ENCODE measurements around the gene IQSEC1. TPM values are rescaled to one million over a fixed set of nuclear protein-coding genes. Genes with fewer than 3 reads are reported as not detected.

The IQSEC1 gene
- total and polyA plus RNA-seq, 9 of the 15 experiments (the other 6 are each of a cell fraction or from before 2014, with no cell fraction given), result 0.56 to 39.0 (median 6.8) TPM

DNA sequence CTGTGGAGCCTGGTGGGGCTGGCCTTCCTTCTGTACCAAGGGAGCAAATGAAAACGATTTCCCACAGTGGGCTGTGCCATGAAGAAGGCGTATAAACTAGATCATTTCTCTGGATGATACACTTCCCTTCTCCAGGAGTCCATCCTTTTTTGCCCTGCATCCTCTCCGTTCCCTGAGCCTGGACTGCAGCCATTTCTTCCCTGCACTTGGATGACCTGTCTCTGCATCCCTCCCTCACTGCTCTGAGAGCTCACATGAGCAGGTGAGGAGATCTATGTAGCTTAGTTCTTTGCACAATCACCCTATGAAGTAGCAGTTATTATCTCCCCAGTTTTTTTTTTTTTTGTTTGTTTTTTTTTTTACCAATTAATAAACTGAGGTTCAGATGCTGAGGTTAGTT is 46.7 kb downstream of the IQSEC1 start:
- BruUV-seq (replicated peaks), result no TSS peak
- TF ChIP-seq HNRNPLL (IDR thresholded peaks at IDR 0.05; ENCODE audit: low read depth, low read length, poor library complexity, severe bottlenecking) (no peak), GTF2E2 (tag; IDR thresholded peaks at IDR 0.05) (no peak), ZNF695 (CRISPR knock-in tag; IDR thresholded peaks at IDR 0.05) (no peak), ZNF184 (CRISPR knock-in tag; IDR thresholded peaks at IDR 0.05) (no peak), ZNF551 (CRISPR knock-in tag; IDR thresholded peaks at IDR 0.05) (no peak), MBD1 (CRISPR knock-in tag; IDR thresholded peaks at IDR 0.05) (no peak), SP1 (CRISPR knock-in tag; IDR thresholded peaks at IDR 0.05) (no peak), ZNF444 (CRISPR knock-in tag; IDR thresholded peaks at IDR 0.05) (no peak), E2F4 (CRISPR knock-in tag; IDR thresholded peaks at IDR 0.05; ENCODE audit: low read depth) (no peak), HDAC6 (IDR thresholded peaks at IDR 0.05; ENCODE audit: low read depth, low read length) (no peak)
- TF ChIP-seq, protein P1, sequence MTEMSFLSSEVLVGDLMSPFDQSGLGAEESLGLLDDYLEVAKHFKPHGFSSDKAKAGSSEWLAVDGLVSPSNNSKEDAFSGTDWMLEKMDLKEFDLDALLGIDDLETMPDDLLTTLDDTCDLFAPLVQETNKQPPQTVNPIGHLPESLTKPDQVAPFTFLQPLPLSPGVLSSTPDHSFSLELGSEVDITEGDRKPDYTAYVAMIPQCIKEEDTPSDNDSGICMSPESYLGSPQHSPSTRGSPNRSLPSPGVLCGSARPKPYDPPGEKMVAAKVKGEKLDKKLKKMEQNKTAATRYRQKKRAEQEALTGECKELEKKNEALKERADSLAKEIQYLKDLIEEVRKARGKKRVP (CRISPR knock-in tag; IDR thresholded peaks at IDR 0.05), result no peak
- TF ChIP-seq, protein P2, sequence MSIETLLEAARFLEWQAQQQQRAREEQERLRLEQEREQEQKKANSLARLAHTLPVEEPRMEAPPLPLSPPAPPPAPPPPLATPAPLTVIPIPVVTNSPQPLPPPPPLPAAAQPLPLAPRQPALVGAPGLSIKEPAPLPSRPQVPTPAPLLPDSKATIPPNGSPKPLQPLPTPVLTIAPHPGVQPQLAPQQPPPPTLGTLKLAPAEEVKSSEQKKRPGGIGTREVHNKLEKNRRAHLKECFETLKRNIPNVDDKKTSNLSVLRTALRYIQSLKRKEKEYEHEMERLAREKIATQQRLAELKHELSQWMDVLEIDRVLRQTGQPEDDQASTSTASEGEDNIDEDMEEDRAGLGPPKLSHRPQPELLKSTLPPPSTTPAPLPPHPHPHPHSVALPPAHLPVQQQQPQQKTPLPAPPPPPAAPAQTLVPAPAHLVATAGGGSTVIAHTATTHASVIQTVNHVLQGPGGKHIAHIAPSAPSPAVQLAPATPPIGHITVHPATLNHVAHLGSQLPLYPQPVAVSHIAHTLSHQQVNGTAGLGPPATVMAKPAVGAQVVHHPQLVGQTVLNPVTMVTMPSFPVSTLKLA (conservative IDR thresholded peaks at IDR 0.05), result no peak
- TF ChIP-seq, protein P3, sequence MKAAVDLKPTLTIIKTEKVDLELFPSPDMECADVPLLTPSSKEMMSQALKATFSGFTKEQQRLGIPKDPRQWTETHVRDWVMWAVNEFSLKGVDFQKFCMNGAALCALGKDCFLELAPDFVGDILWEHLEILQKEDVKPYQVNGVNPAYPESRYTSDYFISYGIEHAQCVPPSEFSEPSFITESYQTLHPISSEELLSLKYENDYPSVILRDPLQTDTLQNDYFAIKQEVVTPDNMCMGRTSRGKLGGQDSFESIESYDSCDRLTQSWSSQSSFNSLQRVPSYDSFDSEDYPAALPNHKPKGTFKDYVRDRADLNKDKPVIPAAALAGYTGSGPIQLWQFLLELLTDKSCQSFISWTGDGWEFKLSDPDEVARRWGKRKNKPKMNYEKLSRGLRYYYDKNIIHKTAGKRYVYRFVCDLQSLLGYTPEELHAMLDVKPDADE (conservative IDR thresholded peaks at IDR 0.05; ENCODE audit: control insufficient read depth, low read depth, low read length), result no peak

More for the DNA sequence above, 46.7 kb downstream of the IQSEC1 start:
- Histone ChIP-seq H3K4me2 (ENCODE audit: insufficient read depth, low read length) (no peak overlapping the region), H3K27me3 (ENCODE audit: control insufficient read depth in 2 of 2, insufficient read depth in 2 of 2, low read length in 2 of 2) (peaks cover 18 to 36% of the 10 kb centered on the region in 2 experiments), H2AFZ (ENCODE audit: low read depth, low read length) (no peak overlapping the region), H4K20me1 (replicated peaks; ENCODE audit: control insufficient read depth, insufficient read depth, low read length) (peaks cover 14% of the 10 kb centered on the region; the same call in 1 of the 2 replicates), H3K4me3 (no peak overlapping the region), H3K36me3 (ENCODE audit: control insufficient read depth, insufficient read depth, low read length) (no peaks in the 10 kb centered on the region), H3K9me3 (replicated peaks; ENCODE audit: control insufficient read depth, insufficient read depth, low read depth, low read length) (no peaks in the 10 kb centered on the region), H3K79me2 (ENCODE audit: control insufficient read depth, insufficient read depth, low read length) (no peaks in the 10 kb centered on the region), H3K27ac (ENCODE audit: extremely low read depth, low read depth, low read length) (no peak overlapping the region), H3K4me1 (replicated peaks in 1 of 2; ENCODE audit: control insufficient read depth in 2 of 2, insufficient read depth in 2 of 2, low read length in 2 of 2) (peaks cover 0 to 22% of the 10 kb centered on the region in 2 experiments; a peak in 3 of 5 replicates), H3K9ac (ENCODE audit: insufficient read depth in 1 of 2, low read depth in 2 of 2, low read length in 2 of 2) (no peak overlapping the region), H3K9me1 (ENCODE audit: control insufficient read depth, insufficient read depth, low read length) (no peaks in the 10 kb centered on the region)
- ATAC-seq, result no peak
- ChIA-PET CTCF (ENCODE audit: low intra/inter-chr PET ratio) (no interaction called here), POLR2A (interaction anchor here (0.6 to 1.1 kb wide), 3 partner anchors 13 to 1206 kb away, joined by 3 to 4 read pairs (median 3); no protein-coding TSS in a partner anchor)
- intact Hi-C loops (cut with micrococcal nuclease) (loop anchor here (5.0 kb wide), 1 partner anchor 51 kb away; no protein-coding TSS in a partner anchor), in situ Hi-C loops (cut with MboI) (no loop called here)
- no peak for DNase-seq (ENCODE audit: extremely low read depth in 1 of 4, low spot score in 3 of 4)
- FAIRE-seq, result no peak
- WGBS (ENCODE audit: insufficient coverage, low coverage, missing lambda C conversion rate), result 5% methylated on average over 3 of the region's 3 CpGs
